SKM-1 treated with dmso at 0.1 percent for 144 hours (cell line): ENCODE measurements around the gene GCDH.
"Not testable (repeated sequence)": the region's sequence is repeated elsewhere in the genome, so short reads cannot be mapped to it uniquely, and the experiment has no call there.

Source experiments
- DNase-seq: peaks from one replicate; lab custom pipeline; 2025; ENCODE audit not compliant: unreplicated experiment; lab: John Stamatoyannopoulos, UW

Gene GCDH

GRCh38 chr19:12872255-12872654 lies 18.7 kb upstream of the GCDH start:
- no peak for DNase-seq

GRCh38 chr19:12872941-12873890 lies 17.7 kb upstream of the GCDH start:
- DNase-seq, result peak; percentile 19

- DNase-seq, result no peak
These were observed 16.8 kb upstream of the GCDH start for GRCh38 chr19:12873891-12874745.

GRCh38 chr19:12875086-12875485 lies 15.9 kb upstream of the GCDH start:
- DNase-seq, result no peak

- no peak for DNase-seq
These were observed 10.3 kb upstream of the GCDH start for GRCh38 chr19:12880551-12881171.

- DNase-seq, result peak; percentile 94
These were observed 9.7 kb upstream of the GCDH start, which contains the start of gene DNASE2 for GRCh38 chr19:12881172-12881808. Gene DNASE2 (minus strand): TSS chr19:12881449. CDS start chr19:12881375, 74 bp downstream.

- DNase-seq, result no peak
These were observed 8.4 kb upstream of the GCDH start for GRCh38 chr19:12882589-12882988.

- DNase-seq, result no peak
These were observed 6.8 kb upstream of the GCDH start for GRCh38 chr19:12884202-12884601.

GRCh38 chr19:12884627-12884925 lies 6.4 kb upstream of the GCDH start:
- no peak for DNase-seq

- DNase-seq, result no peak
These were observed 5.8 kb upstream of the GCDH start for GRCh38 chr19:12884926-12885748.

- no peak for DNase-seq
These were observed 5.0 kb upstream of the GCDH start for GRCh38 chr19:12885749-12886650.

GRCh38 chr19:12886651-12886968 lies 4.3 kb upstream of the GCDH start:
- DNase-seq, result no peak

- no peak for DNase-seq
These were observed 3.8 kb upstream of the GCDH start, which contains the start of gene KLF1 for GRCh38 chr19:12886969-12887747. Gene KLF1 (minus strand): TSS chr19:12887201. CDS start chr19:12887140, 61 bp downstream.

GRCh38 chr19:12888006-12888603 lies 2.9 kb upstream of the GCDH start:
- DNase-seq, result no peak

GRCh38 chr19:12890299-12890786 lies 617 bp upstream of the GCDH start:
- not testable (repeated sequence) for DNase-seq

GRCh38 chr19:12891553-12892021 lies 627 bp downstream of the GCDH start:
- DNase-seq, result no peak

- DNase-seq, result no peak
These were observed 2.6 kb downstream of the GCDH start for GRCh38 chr19:12893582-12893981.

GRCh38 chr19:12896460-12896859 lies 5.5 kb downstream of the GCDH start:
- no peak for DNase-seq
